Measurements from ENCODE around the gene HOXA9.

DNA sequence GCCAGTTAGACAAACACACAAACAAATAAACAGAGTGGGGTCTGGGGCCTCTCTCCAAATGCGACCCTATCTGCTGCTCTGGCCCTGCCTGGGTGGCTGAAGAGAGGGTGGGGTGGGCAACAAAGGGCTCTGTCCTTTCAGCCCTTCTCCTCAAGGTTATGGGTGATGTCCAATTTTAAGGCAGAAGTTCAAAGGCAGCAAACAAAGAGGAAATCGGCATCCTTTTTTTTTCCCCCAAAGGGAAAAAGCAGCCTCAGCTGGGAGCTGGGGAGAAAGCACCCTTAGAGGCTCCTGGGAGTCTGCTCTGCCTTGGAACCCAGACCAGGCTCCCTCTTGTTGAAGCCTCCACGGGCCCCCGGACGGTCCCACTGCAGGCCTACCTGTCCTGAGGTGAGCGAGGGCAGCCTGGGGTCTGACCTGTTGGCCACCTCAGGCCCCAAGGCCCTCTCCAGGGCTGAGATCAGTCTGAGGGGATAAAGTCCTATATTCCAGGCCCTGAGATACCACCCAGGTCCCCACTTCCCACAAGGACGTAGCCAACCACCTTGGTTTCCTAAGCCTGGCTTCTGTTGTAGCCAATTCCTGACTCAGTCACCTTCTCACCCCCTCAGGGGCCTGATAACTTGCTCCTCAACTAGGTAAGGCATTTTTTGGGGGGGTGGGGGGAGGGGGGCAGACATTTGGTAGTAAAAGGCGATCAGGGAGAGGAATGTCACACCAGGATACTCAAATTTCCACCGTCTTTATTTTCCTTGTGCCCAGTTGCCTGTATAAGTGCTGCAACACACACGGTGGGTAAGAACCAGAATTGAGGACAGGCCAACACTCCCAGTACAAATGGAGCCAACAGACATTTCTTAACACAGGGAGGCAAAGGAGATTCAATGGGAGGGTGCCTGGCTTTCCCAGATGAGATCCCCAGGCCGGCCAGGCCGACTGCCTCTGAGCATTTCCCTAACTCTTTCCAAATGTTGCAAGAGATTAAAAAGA is 15.4 kb upstream of the HOXA9 start:
- no peak for TF ChIP-seq POLR2A (IDR thresholded peaks at IDR 0.05; ENCODE audit: low read length)
- no peak for TF ChIP-seq GATA1 (IDR thresholded peaks at IDR 0.05; ENCODE audit: low read depth, low read length)
